HepG2 (cell line): ENCODE measurements around the gene ZNF839. TPM values are rescaled to one million over a fixed set of nuclear protein-coding genes. Genes with fewer than 3 reads are reported as not detected.

Experiments
- AGO2 ChIP-seq: fragments of 200-400 bp; formaldehyde crosslinking; optimal IDR thresholded peaks from 2 replicates; pipeline ENCODE3; 2017; ENCODE audit warnings: mild to moderate bottlenecking, low read depth, low read length, moderate library complexity
- EP300 ChIP-seq, 3 experiments: sonication (generic) in 1 of 3; formaldehyde crosslinking in 1 of 3; IDR thresholded peaks; 2 replicates each; pipeline versions ENCODE4 v1.5.1 to v1.6.1; 2011 to 2020; ENCODE audit warnings: low read depth in 2 of 3, low read length in 2 of 3, borderline replicate concordance in 1 of 3, improper control_type of control experiment in 1 of 3, mild to moderate bottlenecking in 1 of 3, missing genetic modification reagents in 1 of 3, moderate library complexity in 1 of 3
- ERF ChIP-seq: IDR thresholded peaks from 2 replicates; pipeline ENCODE4 v1.6.1; 2018; ENCODE audit warnings: missing biosample characterization, missing genetic modification reagents
- GLI4 ChIP-seq: sonication (generic); formaldehyde crosslinking; IDR thresholded peaks from 2 replicates; pipeline ENCODE4 v1.5.1; 2020; ENCODE audit warnings: missing genetic modification reagents, mild to moderate bottlenecking, moderate library complexity, borderline replicate concordance
- HMGXB4 ChIP-seq, 2 experiments: sonication (generic) in 1 of 2; formaldehyde crosslinking in 1 of 2; IDR thresholded peaks; 2 replicates each; pipeline versions ENCODE4 v1.4.0 to v1.6.1; 2018 to 2020; ENCODE audit warnings: missing genetic modification reagents in 2 of 2, borderline replicate concordance in 1 of 2, low read depth in 1 of 2, mild to moderate bottlenecking in 1 of 2, missing biosample characterization in 1 of 2
- NR2F1 ChIP-seq, 2 experiments: fragments of 450-650 bp in 1 of 2; formaldehyde crosslinking in 1 of 2; IDR thresholded peaks; 2 replicates each; pipeline versions ENCODE4 v1.5.0 to v1.6.1; 2016 to 2020; ENCODE audit warnings: mild to moderate bottlenecking in 1 of 2, missing compliant biosample characterization in 1 of 2, missing genetic modification reagents in 1 of 2, moderate library complexity in 1 of 2
- PBX3 ChIP-seq: sonication (generic); formaldehyde crosslinking; IDR thresholded peaks from 2 replicates; pipeline ENCODE4 v1.8.1; 2023; ENCODE audit warnings: missing genetic modification reagents, inconsistent platforms, borderline replicate concordance
- RFXAP ChIP-seq: sonication (generic); formaldehyde crosslinking; IDR thresholded peaks from 2 replicates; pipeline ENCODE4 v1.4.0; 2020; ENCODE audit warnings: missing genetic modification reagents, borderline replicate concordance
- SIX4 ChIP-seq: sonication (generic); formaldehyde crosslinking; IDR thresholded peaks from 2 replicates; pipeline ENCODE4 v1.4.0; 2020; ENCODE audit warnings: missing genetic modification reagents
- SRF ChIP-seq: IDR thresholded peaks from 2 replicates; pipeline ENCODE4 v1.6.1; 2011; ENCODE audit warnings: mild to moderate bottlenecking, low read depth, low read length, moderate library complexity
- SRSF4 ChIP-seq: fragments of 200-400 bp; formaldehyde crosslinking; IDR thresholded peaks from one replicate; pipeline ENCODE4 v1.6.1; 2018; ENCODE audit warnings: mild to moderate bottlenecking, low read depth, low read length, moderate library complexity; ENCODE audit not compliant: poor library complexity, severe bottlenecking
- TRIM24 ChIP-seq: sonication (generic); formaldehyde crosslinking; IDR thresholded peaks from 2 replicates; pipeline ENCODE4 v1.8.0; 2022; ENCODE audit warnings: mild to moderate bottlenecking, missing genetic modification reagents
- ZBTB39 ChIP-seq: sonication (generic); formaldehyde crosslinking; IDR thresholded peaks from 2 replicates; pipeline ENCODE4 v1.5.0; 2020; ENCODE audit warnings: missing genetic modification reagents
- polyA plus RNA-seq, 8 experiments: library from polyadenylated mRNA; depleted of rRNA in 3 of 8; stranded (reverse) in 7 of 8; unstranded in 1 of 8; fragments of >200 nt; fragmentation: Illumina TruSeq in 4 of 8; extraction: Trizol in 4 of 8; gene quantifications; 2 replicates each; pipeline versions ENCODE4 v1.2.1 to v1.2.3, GENCODE V29; 2011 to 2016; ENCODE audit warnings: low read depth in 4 of 8, missing spikeins in 1 of 8, mixed read lengths in 1 of 8; ENCODE audit not compliant: insufficient read depth in 1 of 8
- total RNA-seq, 5 experiments: library from RNA; depleted of rRNA; stranded (reverse); fragments of >200 nt; fragmentation: Illumina TruSeq; extraction: Trizol; gene quantifications; 2 replicates each; pipeline ENCODE4 v1.2.3, GENCODE V29; 2016; ENCODE audit warnings: low read depth in 1 of 5
- TF ChIP-seq, protein P1 (sequence below): sonication (generic); formaldehyde crosslinking; IDR thresholded peaks from 2 replicates; pipeline ENCODE4 v1.4.0; 2020; ENCODE audit warnings: mild to moderate bottlenecking, missing genetic modification reagents
- TF ChIP-seq, protein P2 (sequence below): sonication (generic); formaldehyde crosslinking; IDR thresholded peaks from 2 replicates; pipeline ENCODE4 v1.5.0; 2020; ENCODE audit warnings: mild to moderate bottlenecking, missing genetic modification reagents
- TF ChIP-seq, protein P3 (sequence below), 2 experiments: sonication (generic) in 1 of 2; formaldehyde crosslinking in 1 of 2; IDR thresholded peaks; 2 replicates each; pipeline versions ENCODE4 v1.5.1 to v1.6.1; 2011 to 2020; ENCODE audit warnings: borderline replicate concordance in 1 of 2, low read depth in 1 of 2, low read length in 1 of 2, mild to moderate bottlenecking in 1 of 2, missing genetic modification reagents in 1 of 2, moderate library complexity in 1 of 2

The ZNF839 gene
- total and polyA plus RNA-seq, 2 of the 13 experiments (the other 11 are each of a cell fraction or from before 2014, with no cell fraction given), result 11.1 to 12.8 TPM

DNA sequence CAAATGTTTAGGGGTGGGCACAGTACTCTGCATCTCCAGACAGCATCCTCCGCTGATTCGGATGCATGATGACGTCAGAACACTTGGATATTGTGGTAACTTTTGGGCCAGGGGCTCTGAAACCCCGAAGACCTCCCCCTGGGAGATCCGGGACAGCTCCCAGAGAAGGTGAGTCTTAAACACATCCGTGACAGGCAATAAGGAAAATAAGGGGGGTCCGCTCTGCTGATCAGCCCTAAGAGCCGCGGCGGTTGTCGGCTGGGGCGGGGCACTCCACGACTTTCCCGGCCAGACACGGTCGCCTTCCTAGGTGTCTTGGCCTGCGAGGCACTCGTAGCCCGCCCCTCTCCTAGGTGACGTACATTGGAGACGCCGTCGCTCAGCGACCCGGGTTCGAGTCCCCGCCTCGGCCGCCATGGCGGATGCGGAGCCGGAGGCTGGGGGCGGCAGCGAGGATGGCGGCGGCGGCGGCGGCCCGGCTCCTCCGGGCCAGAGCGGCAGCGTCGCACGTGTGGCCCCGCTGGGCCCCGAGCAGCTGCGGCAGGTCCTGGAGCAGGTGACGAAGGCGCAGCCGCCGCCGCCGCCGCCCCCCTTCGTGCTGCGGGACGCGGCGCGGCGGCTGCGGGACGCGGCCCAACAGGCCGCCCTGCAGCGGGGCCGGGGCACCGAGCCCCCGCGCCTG is at the start of gene ZNF839 (continued):
- TF ChIP-seq, protein P1, sequence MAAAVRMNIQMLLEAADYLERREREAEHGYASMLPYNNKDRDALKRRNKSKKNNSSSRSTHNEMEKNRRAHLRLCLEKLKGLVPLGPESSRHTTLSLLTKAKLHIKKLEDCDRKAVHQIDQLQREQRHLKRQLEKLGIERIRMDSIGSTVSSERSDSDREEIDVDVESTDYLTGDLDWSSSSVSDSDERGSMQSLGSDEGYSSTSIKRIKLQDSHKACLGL, result no peak
- TF ChIP-seq AGO2 (peak; percentile 87), RFXAP (CRISPR knock-in tag) (peak; percentile 57; the same call in 1 of the 2 replicates), ZBTB39 (no peak), GLI4 (CRISPR knock-in tag) (no peak), ERF (0 out of 2 replicates have a peak, but pooled peaks have one; percentile 18), TRIM24 (CRISPR knock-in tag) (no peak), EP300 (IDR thresholded peaks at IDR 0.05; ENCODE audit: low read depth in 2 of 2, low read length in 2 of 2) (peak in 1 of 2 experiments; percentile 2; a peak in 1 of 4 replicates), EP300 (CRISPR knock-in tag; IDR thresholded peaks at IDR 0.05; ENCODE audit: borderline replicate concordance) (no peak), HMGXB4 (CRISPR knock-in tag; IDR thresholded peaks at IDR 0.05; ENCODE audit: borderline replicate concordance in 1 of 2, low read depth in 1 of 2) (peak; percentile 58 to 60; a peak in 2 of 4 replicates), NR2F1 (CRISPR knock-in tag; IDR thresholded peaks at IDR 0.05) (no peak), SIX4 (no peak), SRF (no peak), PBX3 (CRISPR knock-in tag) (no peak), SRSF4 (no peak)
- TF ChIP-seq, protein P2, sequence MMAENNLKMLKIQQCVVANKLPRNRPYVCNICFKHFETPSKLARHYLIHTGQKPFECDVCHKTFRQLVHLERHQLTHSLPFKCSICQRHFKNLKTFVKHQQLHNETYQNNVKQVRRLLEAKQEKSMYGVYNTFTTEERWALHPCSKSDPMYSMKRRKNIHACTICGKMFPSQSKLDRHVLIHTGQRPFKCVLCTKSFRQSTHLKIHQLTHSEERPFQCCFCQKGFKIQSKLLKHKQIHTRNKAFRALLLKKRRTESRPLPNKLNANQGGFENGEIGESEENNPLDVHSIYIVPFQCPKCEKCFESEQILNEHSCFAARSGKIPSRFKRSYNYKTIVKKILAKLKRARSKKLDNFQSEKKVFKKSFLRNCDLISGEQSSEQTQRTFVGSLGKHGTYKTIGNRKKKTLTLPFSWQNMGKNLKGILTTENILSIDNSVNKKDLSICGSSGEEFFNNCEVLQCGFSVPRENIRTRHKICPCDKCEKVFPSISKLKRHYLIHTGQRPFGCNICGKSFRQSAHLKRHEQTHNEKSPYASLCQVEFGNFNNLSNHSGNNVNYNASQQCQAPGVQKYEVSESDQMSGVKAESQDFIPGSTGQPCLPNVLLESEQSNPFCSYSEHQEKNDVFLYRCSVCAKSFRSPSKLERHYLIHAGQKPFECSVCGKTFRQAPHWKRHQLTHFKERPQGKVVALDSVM, result peak; percentile 27; the same call in 1 of the 2 replicates
- TF ChIP-seq, protein P3, sequence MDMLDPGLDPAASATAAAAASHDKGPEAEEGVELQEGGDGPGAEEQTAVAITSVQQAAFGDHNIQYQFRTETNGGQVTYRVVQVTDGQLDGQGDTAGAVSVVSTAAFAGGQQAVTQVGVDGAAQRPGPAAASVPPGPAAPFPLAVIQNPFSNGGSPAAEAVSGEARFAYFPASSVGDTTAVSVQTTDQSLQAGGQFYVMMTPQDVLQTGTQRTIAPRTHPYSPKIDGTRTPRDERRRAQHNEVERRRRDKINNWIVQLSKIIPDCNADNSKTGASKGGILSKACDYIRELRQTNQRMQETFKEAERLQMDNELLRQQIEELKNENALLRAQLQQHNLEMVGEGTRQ (IDR thresholded peaks at IDR 0.05; ENCODE audit: low read depth, low read length), result no peak
- TF ChIP-seq, protein P3 (CRISPR knock-in tag; IDR thresholded peaks at IDR 0.05; ENCODE audit: borderline replicate concordance), result no peak
